Sigmoid colon (tissue), 4 donors: ENCODE results near the gene SCT.

Experiments
- POLR2A ChIP-seq, 2 donors: fragments of 450-650 bp; IDR thresholded peaks; one replicate each; pipeline ENCODE4 v1.6.1; 2016; ENCODE audit warnings: antibody characterized with exemption in 2 of 2, mild to moderate bottlenecking in 2 of 2, moderate library complexity in 2 of 2
- POLR2AphosphoS5 ChIP-seq, 4 donors: sonication (generic); formaldehyde crosslinking; IDR thresholded peaks; one replicate each; pipeline ENCODE4 v1.6.1; 2017; ENCODE audit warnings: antibody characterized with exemption in 4 of 4
- TF ChIP-seq, protein P1 (sequence below), 4 experiments: fragments of 450-650 bp in 3 of 4; fragments of 200-600 bp in 1 of 4; IDR thresholded peaks; one replicate each; pipeline ENCODE4 v1.5.1; 2016 to 2019; ENCODE audit warnings: antibody characterized with exemption in 4 of 4, mild to moderate bottlenecking in 3 of 4, moderate library complexity in 2 of 4

DNA sequence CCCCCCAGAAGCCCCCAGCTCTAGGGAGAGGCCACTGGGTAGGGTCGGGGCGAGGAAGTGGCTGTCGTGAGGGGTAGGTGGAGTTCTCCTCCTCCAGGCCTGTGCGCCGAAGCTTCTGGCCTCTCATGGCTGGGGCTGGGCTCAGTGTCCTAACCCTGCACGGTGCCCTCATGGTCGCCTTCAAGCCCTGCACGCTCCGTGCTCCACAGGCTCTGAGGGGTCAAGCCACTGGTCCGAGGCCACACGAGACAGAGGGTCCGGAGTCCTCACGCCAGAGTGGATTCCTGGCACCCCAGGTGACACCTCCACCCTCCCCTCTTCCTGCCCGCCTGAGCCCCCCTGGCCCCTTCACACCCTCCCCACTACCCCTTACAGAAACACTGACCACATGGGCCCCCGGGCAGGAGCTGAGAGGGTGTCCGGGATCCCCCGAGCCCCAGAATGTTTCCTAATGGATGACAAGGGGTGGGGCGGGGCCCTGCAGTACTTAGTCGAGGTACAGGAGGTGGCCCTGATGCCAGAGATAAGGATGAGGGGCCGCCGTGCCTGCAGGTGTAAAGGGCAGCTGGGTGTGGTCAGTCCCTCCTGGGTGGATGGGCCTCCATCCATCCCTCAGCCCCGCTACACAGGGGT lies 1.2 kb downstream of the SCT start:
- TF ChIP-seq, protein P1, sequence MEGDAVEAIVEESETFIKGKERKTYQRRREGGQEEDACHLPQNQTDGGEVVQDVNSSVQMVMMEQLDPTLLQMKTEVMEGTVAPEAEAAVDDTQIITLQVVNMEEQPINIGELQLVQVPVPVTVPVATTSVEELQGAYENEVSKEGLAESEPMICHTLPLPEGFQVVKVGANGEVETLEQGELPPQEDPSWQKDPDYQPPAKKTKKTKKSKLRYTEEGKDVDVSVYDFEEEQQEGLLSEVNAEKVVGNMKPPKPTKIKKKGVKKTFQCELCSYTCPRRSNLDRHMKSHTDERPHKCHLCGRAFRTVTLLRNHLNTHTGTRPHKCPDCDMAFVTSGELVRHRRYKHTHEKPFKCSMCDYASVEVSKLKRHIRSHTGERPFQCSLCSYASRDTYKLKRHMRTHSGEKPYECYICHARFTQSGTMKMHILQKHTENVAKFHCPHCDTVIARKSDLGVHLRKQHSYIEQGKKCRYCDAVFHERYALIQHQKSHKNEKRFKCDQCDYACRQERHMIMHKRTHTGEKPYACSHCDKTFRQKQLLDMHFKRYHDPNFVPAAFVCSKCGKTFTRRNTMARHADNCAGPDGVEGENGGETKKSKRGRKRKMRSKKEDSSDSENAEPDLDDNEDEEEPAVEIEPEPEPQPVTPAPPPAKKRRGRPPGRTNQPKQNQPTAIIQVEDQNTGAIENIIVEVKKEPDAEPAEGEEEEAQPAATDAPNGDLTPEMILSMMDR (IDR thresholded peaks at IDR 0.05) = no peak
- TF ChIP-seq POLR2AphosphoS5 (IDR thresholded peaks at IDR 0.05) = no peak
- TF ChIP-seq POLR2A (IDR thresholded peaks at IDR 0.05) = no peak
